GM12873 (cell line): ENCODE data around the gene CEP192.
A peak's percentile ranks its signal among the peaks of the same experiment; 100 is the strongest.

Experiments used
- CTCF ChIP-seq: IDR thresholded peaks from 2 replicates; pipeline ENCODE4 v1.5.1; 2012; ENCODE audit warnings: low read depth, mild to moderate bottlenecking, moderate library complexity, low read length, control low read depth; ENCODE audit not compliant: insufficient read depth; ENCODE audit errors: missing control alignments

The CEP192 gene

DNA sequence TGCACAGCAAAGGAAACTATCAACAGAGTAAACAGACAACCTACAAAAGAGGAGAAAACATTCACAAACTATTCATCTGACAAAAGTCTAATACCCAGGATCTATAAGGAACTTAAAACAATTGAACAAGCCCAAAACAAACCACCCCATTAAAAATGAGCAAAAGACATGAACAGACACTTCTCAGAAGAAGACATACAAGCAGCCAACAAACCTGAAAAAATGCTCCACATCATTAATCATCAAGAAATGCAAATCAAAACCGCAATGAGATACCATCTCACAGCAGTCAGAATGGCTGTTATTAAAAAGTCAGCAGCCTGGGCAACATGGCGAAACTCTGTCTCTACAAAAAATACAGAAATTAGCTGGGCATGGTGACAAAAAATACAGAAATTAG is 117.2 kb downstream of the CEP192 start:
- TF ChIP-seq CTCF = no peak

DNA sequence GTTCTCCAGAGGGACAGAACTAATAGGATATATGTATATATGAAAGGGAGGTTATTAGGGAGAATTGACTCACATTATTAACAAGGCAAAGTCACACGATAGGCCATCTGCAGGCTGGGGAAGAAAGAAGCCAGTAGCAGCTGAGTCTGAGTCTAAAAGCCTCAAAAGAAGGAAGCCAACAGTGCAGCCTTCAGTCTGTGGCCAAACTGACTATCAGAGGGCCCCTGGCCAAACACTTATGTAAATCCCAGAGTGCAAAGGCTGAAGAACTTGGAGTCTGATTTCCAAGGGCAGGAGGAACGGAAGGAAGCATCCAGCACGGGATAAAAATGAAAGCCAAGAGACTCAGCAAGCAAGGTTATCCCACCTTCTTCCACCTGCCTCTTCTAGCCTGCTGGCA is 119.4 kb downstream of the CEP192 start:
- no peak for TF ChIP-seq CTCF

- peak; percentile 34 for TF ChIP-seq CTCF
These were observed 121.8 kb downstream of the CEP192 start for GRCh38 chr18:13112982-13113381.

GRCh38 chr18:13120255-13120654 is 129.1 kb downstream of the CEP192 start:
- no peak for TF ChIP-seq CTCF

DNA sequence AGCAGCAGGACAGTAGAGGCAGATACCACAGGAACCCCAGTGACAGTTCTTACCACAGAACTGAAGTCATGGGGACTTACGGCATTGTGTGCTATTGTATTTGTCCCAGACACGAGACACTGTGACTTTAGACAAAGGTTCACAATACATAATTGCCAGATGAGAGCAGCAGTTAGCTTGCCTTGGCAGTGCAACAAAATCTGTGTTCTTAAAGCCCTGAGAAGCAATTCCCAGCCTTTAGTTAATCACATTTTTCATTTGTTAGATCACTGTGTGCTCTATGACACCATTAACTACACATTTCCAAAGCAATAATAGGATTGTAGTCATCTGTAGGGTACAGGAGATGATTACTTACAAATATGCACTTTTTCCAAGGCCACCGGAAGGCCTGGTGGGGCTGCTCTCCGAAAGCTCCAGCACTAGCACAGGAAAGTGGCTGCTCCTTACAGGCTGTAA is 129.8 kb downstream of the CEP192 start:
- no peak for TF ChIP-seq CTCF

DNA sequence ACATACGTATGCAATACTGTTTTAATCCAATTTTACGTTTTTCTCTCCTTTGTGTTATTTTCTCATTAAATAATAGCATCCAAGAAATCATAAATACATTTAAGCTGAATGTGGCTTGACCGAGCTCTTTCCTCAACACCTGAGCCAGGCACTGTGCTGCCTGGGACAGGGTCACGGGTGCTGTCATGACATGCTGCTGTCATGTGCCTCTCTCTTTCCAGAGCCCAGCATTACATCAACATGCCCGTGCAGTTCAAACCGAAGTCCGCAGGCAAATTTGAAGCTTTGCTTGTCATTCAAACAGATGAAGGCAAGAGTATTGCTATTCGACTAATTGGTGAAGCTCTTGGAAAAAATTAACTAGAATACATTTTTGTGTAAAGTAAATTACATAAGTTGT is 133.2 kb downstream of the CEP192 start:
- TF ChIP-seq CTCF = no peak

DNA sequence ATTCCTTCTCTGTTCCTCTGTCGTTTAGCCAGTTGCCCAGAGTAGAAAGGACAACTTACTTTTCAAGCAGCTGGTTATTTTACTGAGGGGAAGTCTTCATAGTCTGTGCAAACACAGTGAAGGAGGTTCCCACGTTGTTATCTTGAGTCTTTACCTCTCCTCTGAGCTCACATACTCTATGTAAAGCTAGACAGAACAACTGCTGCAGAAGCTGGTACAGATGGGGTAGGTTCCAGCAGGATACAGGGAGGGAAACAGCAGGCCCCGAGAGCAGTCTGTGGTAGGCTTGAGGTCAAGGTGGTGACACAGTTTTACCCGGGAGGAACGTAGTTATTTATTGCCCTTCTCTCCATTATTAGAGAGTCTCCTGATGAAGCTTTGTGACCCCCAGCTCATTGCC is 134.0 kb downstream of the CEP192 start:
- no peak for TF ChIP-seq CTCF

- TF ChIP-seq CTCF = no peak
These were observed 135.9 kb downstream of the CEP192 start for GRCh38 chr18:13126966-13127598.
